GM23338 (cell line): ENCODE data around the gene ATN1. TPM values are rescaled to one million over a fixed set of nuclear protein-coding genes. Genes with fewer than 3 reads are reported as not detected.

Experiments used
- ATAC-seq: fragments of 200-7000 bp; cut with Tn5 transposase; 3 replicates; pipeline ENCODE4 v1.9.1; 2020
- DNase-seq: peaks from one replicate; pipeline ENCODE4 v3.0.0-alpha.2; 2015; ENCODE audit warnings: low spot score
- H2AFZ ChIP-seq: fragments of 200-600 bp; sonication (generic); 2 replicates; pipeline ENCODE4 v1.8.0; 2016; ENCODE audit warnings: antibody characterized with exemption, mild to moderate bottlenecking, moderate library complexity
- H3F3A ChIP-seq: fragments of 200-600 bp; sonication (generic); replicated peaks from 2 replicates; pipeline ENCODE4 v1.8.0; 2017; ENCODE audit warnings: antibody characterized with exemption, mixed run types, low read depth
- H3K27ac ChIP-seq: fragments of 200-600 bp; sonication (generic); 2 replicates; pipeline ENCODE4 v1.6.1; 2016; ENCODE audit warnings: low read depth
- H3K27me3 ChIP-seq: fragments of 200-600 bp; sonication (generic); 2 replicates; pipeline ENCODE4 v1.8.0; 2016; ENCODE audit warnings: mild to moderate bottlenecking, mixed run types, moderate library complexity; ENCODE audit not compliant: insufficient read depth
- H3K36me3 ChIP-seq: fragments of 200-600 bp; sonication (generic); 2 replicates; pipeline ENCODE4 v1.8.0; 2016; ENCODE audit warnings: mild to moderate bottlenecking; ENCODE audit not compliant: insufficient read depth
- H3K4me1 ChIP-seq: fragments of 200-600 bp; sonication (generic); 2 replicates; pipeline ENCODE4 v1.8.0; 2016; ENCODE audit warnings: mild to moderate bottlenecking, moderate library complexity; ENCODE audit not compliant: insufficient read depth
- H3K4me2 ChIP-seq: fragments of 200-600 bp; sonication (generic); 2 replicates; pipeline ENCODE4 v1.7.1; 2017; ENCODE audit warnings: mixed run types
- H3K4me3 ChIP-seq: fragments of 200-600 bp; sonication (generic); 2 replicates; pipeline ENCODE4 v1.6.1; 2016; ENCODE audit warnings: mixed run types
- H3K79me2 ChIP-seq: fragments of 200-600 bp; sonication (generic); replicated peaks from 2 replicates; pipeline ENCODE4 v1.8.0; 2017; ENCODE audit warnings: mild to moderate bottlenecking; ENCODE audit not compliant: insufficient read depth
- H3K9me2 ChIP-seq: fragments of 200-600 bp; sonication (generic); 2 replicates; pipeline ENCODE4 v1.8.0; 2017; ENCODE audit not compliant: insufficient read depth
- H4K20me1 ChIP-seq: fragments of 200-600 bp; sonication (generic); replicated peaks from 2 replicates; pipeline ENCODE4 v1.8.0; 2017; ENCODE audit warnings: mild to moderate bottlenecking; ENCODE audit not compliant: insufficient read depth
- H3K27ac Mint-ChIP-seq: 2 replicates; pipeline ENCODE4 v1.8.0; 2020; ENCODE audit warnings: inconsistent platforms, mild to moderate bottlenecking, moderate library complexity, mixed read lengths
- H3K27me3 Mint-ChIP-seq: 3 replicates; pipeline ENCODE4 v1.8.0; 2022; ENCODE audit warnings: low read depth, mild to moderate bottlenecking, moderate library complexity, mixed read lengths, inconsistent platforms; ENCODE audit not compliant: insufficient read depth, poor library complexity
- H3K36me3 Mint-ChIP-seq: 3 replicates; pipeline ENCODE4 v1.8.0; 2021; ENCODE audit warnings: low read depth, mild to moderate bottlenecking, inconsistent platforms, moderate library complexity, mixed read lengths
- H3K4me1 Mint-ChIP-seq: 3 replicates; pipeline ENCODE4 v1.8.0; 2020; ENCODE audit warnings: mild to moderate bottlenecking, inconsistent platforms, mixed read lengths
- H3K4me3 Mint-ChIP-seq: 3 replicates; pipeline ENCODE4 v1.8.0; 2021; ENCODE audit warnings: moderate library complexity, mild to moderate bottlenecking, inconsistent platforms, mixed read lengths
- H3K9me3 Mint-ChIP-seq: 3 replicates; pipeline ENCODE4 v1.8.0; 2020; ENCODE audit warnings: moderate library complexity, mild to moderate bottlenecking, inconsistent platforms, mixed read lengths
- CREB1 ChIP-seq: fragments of 250-450 bp; sonication (Bioruptor Pico); IDR thresholded peaks from 2 replicates; pipeline ENCODE4 v1.5.0; 2020; ENCODE audit warnings: low read depth, mild to moderate bottlenecking, moderate library complexity
- CTCF ChIP-seq, 2 experiments: fragments of 200-600 bp in 1 of 2; sonication (generic) in 1 of 2; conservative IDR thresholded peaks; 2 replicates each; pipeline versions ENCODE4 v1.5.1 to v1.6.1; 2016 to 2017; ENCODE audit warnings: antibody characterized with exemption in 2 of 2, low read depth in 2 of 2, mild to moderate bottlenecking in 2 of 2, moderate library complexity in 1 of 2
- ETS1 ChIP-seq: IDR thresholded peaks from 2 replicates; pipeline ENCODE4 v1.6.1; 2016; ENCODE audit warnings: antibody characterized with exemption
- EZH2 ChIP-seq: fragments of 200-600 bp; sonication (generic); IDR thresholded peaks from one replicate; pipeline ENCODE4 v1.8.0; 2017; ENCODE audit warnings: antibody characterized with exemption, mild to moderate bottlenecking, low read depth; ENCODE audit not compliant: unreplicated experiment
- EZH2phosphoT487 ChIP-seq: fragments of 200-600 bp; sonication (generic); IDR thresholded peaks from one replicate; pipeline ENCODE4 v1.8.1; 2018; ENCODE audit warnings: antibody characterized with exemption; ENCODE audit not compliant: unreplicated experiment
- NANOG ChIP-seq: IDR thresholded peaks from 2 replicates; pipeline ENCODE4 v1.6.1; 2016; ENCODE audit warnings: antibody characterized with exemption, borderline replicate concordance
- POLR2AphosphoS5 ChIP-seq: IDR thresholded peaks from 2 replicates; pipeline ENCODE4 v1.6.1; 2016; ENCODE audit warnings: antibody characterized with exemption, low read depth
- STAT1 ChIP-seq: IDR thresholded peaks from one replicate; pipeline ENCODE4 v1.6.1; 2016; ENCODE audit warnings: antibody characterized with exemption; ENCODE audit not compliant: unreplicated experiment
- ZNF114 ChIP-seq: fragments of 250-450 bp; sonication (Bioruptor Pico); IDR thresholded peaks from 2 replicates; pipeline ENCODE4 v1.5.0; 2020; ENCODE audit warnings: mild to moderate bottlenecking, moderate library complexity
- ZNF331 ChIP-seq: fragments of 250-450 bp; sonication (Bioruptor Pico); IDR thresholded peaks from 2 replicates; pipeline ENCODE4 v1.5.0; 2020; ENCODE audit warnings: low read depth, mild to moderate bottlenecking, moderate library complexity
- ZNF462 ChIP-seq: fragments of 250-450 bp; sonication (Bioruptor Pico); IDR thresholded peaks from 2 replicates; pipeline ENCODE4 v1.5.0; 2020; ENCODE audit warnings: mild to moderate bottlenecking, moderate library complexity
- polyA plus RNA-seq: library from polyadenylated mRNA; unstranded; fragments of >200 nt; fragmentation: Nextera tagmentation; extraction: Ambion mirVana; gene quantifications from 2 replicates; pipeline ENCODE4 v1.2.1, GENCODE V29; 2016
- total RNA-seq: library from RNA; depleted of rRNA; stranded (reverse); fragments of >200 nt; shearing (Covaris generic); gene quantifications from 2 replicates; pipeline ENCODE4 v1.2.3, GENCODE V29; 2014

The ATN1 gene
- total and polyA plus RNA-seq, 2 experiments from 2014 or later: 27.2 to 49.6 TPM

- Histone ChIP-seq H3F3A (peaks cover 15% of the 10 kb centered on the region), H3K27me3 (no peaks in the 10 kb centered on the region), H3K9me2 (no peaks in the 10 kb centered on the region), H3K4me1 (peaks cover 32% of the 10 kb centered on the region), H3K4me3 (no peak overlapping the region), H2AFZ (no peak overlapping the region), H3K4me2 (no peak overlapping the region), H3K27ac (no peak overlapping the region), H4K20me1 (no peaks in the 10 kb centered on the region), H3K79me2 (peaks cover 3% of the 10 kb centered on the region; the same call in 1 of the 2 replicates), H3K36me3 (no peaks in the 10 kb centered on the region)
- TF ChIP-seq CTCF (conservative IDR thresholded peaks at IDR 0.05; ENCODE audit: low read depth in 2 of 2): no peak
- TF ChIP-seq EZH2: no peak
- Mint-ChIP-seq H3K9me3 (no peaks in the 10 kb centered on the region), H3K4me3 (no peak overlapping the region), H3K4me1 (peaks cover 40% of the 10 kb centered on the region), H3K27ac (peak overlapping the region; percentile 85), H3K36me3 (no peaks in the 10 kb centered on the region; the same call in 2 of the 3 replicates), H3K27me3 (peaks cover 19% of the 10 kb centered on the region)
- ATAC-seq (no peak), DNase-seq (no peak)
Observed at GRCh38 chr12:6957741-6958608, 30.2 kb downstream of the ATN1 start.

- peaks cover 26% of the 10 kb centered on the region for H3K4me1 ChIP-seq
- no peak overlapping the region for H3K4me3 Mint-ChIP-seq
- peak overlapping the region; percentile 85 for H3K27ac Mint-ChIP-seq
- no peaks in the 10 kb centered on the region for H3K9me2 ChIP-seq
- H3K27me3 Mint-ChIP-seq: peaks cover 19% of the 10 kb centered on the region
- no peaks in the 10 kb centered on the region for H3K36me3 ChIP-seq
- DNase-seq: no peak
- no peaks in the 10 kb centered on the region; the same call in 2 of the 3 replicates for H3K36me3 Mint-ChIP-seq
- H4K20me1 ChIP-seq: no peaks in the 10 kb centered on the region
- H3K27ac ChIP-seq: no peak overlapping the region
- no peaks in the 10 kb centered on the region for H3K9me3 Mint-ChIP-seq
- peaks cover 7% of the 10 kb centered on the region for H3K79me2 ChIP-seq
- no peaks in the 10 kb centered on the region for H3K27me3 ChIP-seq
- peaks cover 15% of the 10 kb centered on the region for H3F3A ChIP-seq
- H3K4me1 Mint-ChIP-seq: peaks cover 34% of the 10 kb centered on the region
- no peak for ATAC-seq
- H2AFZ ChIP-seq: no peak overlapping the region
- no peak overlapping the region for H3K4me3 ChIP-seq
- no peak overlapping the region for H3K4me2 ChIP-seq
- TF ChIP-seq ZNF331 (no peak), NANOG (no peak), EZH2phosphoT487 (no peak), CREB1 (no peak), ZNF462 (CRISPR knock-in tag) (no peak), STAT1 (no peak), EZH2 (no peak), ZNF114 (CRISPR knock-in tag) (no peak), POLR2AphosphoS5 (no peak), ETS1 (no peak)
Observed at GRCh38 chr12:6958609-6959057, 30.9 kb downstream of the ATN1 start.
